Activated CD8-positive, alpha-beta memory T cell treated with anti-CD3 and anti-CD28 coated beads, Interleukin-2, amount 10 ng/mL, durations not matched to agents 7 days and 5 days (primary cell): ENCODE data around the gene HSPA12A. TPM values are rescaled to one million over a fixed set of nuclear protein-coding genes. Genes with fewer than 3 reads are reported as not detected.

Experiments used
- ATAC-seq: fragments of 150-1000 bp; cut with Tn5 transposase; one replicate; pipeline ENCODE4 v1.10.0; 2021; ENCODE audit warnings: moderate library complexity
- CTCF ChIA-PET: fragments of 350-600 bp; sonication (Branson Sonifier 250); formaldehyde crosslinking; loops from one replicate; lab custom pipeline; 2021; ENCODE audit warnings: antibody characterized with exemption; lab: Charles Lee
- DNase-seq: peaks from one replicate; pipeline ENCODE4 v3.0.0-alpha.2; 2020
- H3K27ac Mint-ChIP-seq: one replicate; pipeline ENCODE4 v1.8.0; 2021; ENCODE audit warnings: mild to moderate bottlenecking, mixed read lengths
- H3K27me3 Mint-ChIP-seq: one replicate; pipeline ENCODE4 v1.8.0; 2021; ENCODE audit warnings: mixed read lengths
- H3K36me3 Mint-ChIP-seq: one replicate; pipeline ENCODE4 v1.8.0; 2021; ENCODE audit warnings: mild to moderate bottlenecking, mixed read lengths
- H3K4me1 Mint-ChIP-seq: one replicate; pipeline ENCODE4 v1.8.0; 2021; ENCODE audit warnings: mixed read lengths
- H3K4me3 Mint-ChIP-seq: one replicate; pipeline ENCODE4 v1.8.0; 2021; ENCODE audit warnings: mild to moderate bottlenecking, moderate library complexity, mixed read lengths
- H3K9me3 Mint-ChIP-seq: one replicate; pipeline ENCODE4 v1.8.0; 2022; ENCODE audit warnings: low read depth, mixed read lengths
- total RNA-seq, 2 experiments: library from RNA; stranded (reverse); gene quantifications; one replicate each; pipeline ENCODE4 v1.2.3, GENCODE V29; 2021

The HSPA12A gene
- total RNA-seq, 2 experiments from 2014 or later = not detected

DNA sequence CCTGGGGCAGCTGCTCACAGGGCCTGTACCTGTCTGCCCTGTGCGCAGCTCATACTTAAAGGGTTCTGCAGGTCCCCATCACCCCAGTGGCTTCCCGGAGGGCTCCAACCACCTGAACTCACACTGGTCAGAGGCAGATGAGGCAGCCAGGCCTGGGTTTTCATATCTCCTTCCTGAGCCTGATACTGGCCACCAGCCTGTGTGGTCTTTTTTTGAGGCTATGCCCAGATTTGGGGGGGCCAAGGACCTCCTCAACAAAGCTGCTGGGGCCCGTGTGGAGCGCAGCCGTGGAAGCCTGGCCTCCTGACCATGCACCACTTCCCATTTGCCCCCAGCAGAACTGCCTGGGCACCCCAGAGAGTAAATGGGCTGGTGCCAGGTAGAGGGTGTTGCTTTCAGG lies 95.9 kb downstream of the HSPA12A start:
- DNase-seq (no peak), ATAC-seq (no peak)
- Mint-ChIP-seq H3K9me3 (peaks cover 1% of the 10 kb centered on the region), H3K27ac (no peak overlapping the region), H3K36me3 (no peaks in the 10 kb centered on the region), H3K27me3 (no peaks in the 10 kb centered on the region), H3K4me1 (no peaks in the 10 kb centered on the region), H3K4me3 (no peak overlapping the region)
- CTCF ChIA-PET = no interaction called here

DNA sequence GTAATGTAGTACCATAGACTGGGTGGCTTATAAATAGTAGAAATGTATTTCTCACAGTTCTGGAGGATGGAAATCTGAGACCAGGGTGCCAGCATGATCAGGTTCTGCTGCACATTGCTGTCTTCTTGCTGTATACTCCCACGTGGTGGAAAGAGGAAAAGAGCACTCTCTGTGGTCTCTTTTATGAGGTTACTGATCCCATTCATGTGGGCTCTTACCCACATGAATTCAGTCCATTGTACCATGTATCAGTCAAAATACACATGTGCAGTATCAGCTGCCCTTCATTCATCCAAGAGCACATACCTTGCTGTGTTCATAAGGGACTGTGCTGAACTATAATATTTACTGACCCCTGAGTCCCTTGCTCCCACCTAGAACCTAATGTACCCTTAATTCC lies 104.5 kb downstream of the HSPA12A start:
- Mint-ChIP-seq H3K9me3 (peaks cover 2% of the 10 kb centered on the region), H3K36me3 (no peaks in the 10 kb centered on the region), H3K27ac (no peak overlapping the region), H3K27me3 (no peaks in the 10 kb centered on the region), H3K4me1 (no peaks in the 10 kb centered on the region), H3K4me3 (no peak overlapping the region)
- CTCF ChIA-PET = no interaction called here
- ATAC-seq = no peak
- DNase-seq = no peak

DNA sequence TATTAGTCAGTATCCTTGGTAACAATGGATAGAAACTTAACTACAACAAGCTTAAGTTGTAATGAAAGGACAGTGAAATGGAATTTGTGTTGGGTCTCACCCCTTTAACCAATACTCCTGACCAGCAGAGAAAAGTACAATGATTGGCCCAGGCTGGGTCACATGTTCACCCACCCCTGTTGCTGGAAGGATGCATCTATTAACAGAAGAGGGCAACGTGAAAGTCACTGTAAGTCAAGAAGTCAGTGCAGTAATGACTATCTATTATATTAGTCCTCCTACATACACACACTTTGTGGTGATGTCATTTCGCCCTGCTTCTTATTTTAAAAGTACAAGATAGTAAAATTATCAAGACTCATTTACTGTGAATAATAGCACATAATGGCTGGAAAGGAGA lies 105.4 kb downstream of the HSPA12A start:
- Mint-ChIP-seq H3K4me1 (no peaks in the 10 kb centered on the region), H3K9me3 (peaks cover 2% of the 10 kb centered on the region), H3K4me3 (no peak overlapping the region), H3K27me3 (no peaks in the 10 kb centered on the region), H3K27ac (no peak overlapping the region), H3K36me3 (no peaks in the 10 kb centered on the region)
- no peak for ATAC-seq
- no peak for DNase-seq
- CTCF ChIA-PET = no interaction called here

DNA sequence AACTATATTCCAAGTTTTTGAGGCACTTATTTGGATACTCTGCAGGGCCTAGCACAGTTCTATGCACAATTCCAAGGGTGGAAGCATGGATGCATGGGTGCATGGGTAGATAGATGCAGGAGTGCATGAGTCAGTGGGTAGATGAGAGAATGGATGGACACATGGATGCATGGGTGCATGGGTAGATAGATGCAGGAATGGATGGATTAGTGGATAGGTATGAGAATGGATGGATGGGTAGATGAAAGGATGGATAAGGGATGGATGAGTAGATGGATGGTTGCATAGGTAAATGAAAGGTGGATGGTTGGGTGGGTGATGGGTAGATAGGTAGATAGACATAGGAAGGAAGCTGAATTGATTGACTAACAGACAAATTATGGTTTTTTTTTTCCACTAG lies 106.0 kb downstream of the HSPA12A start:
- no peak for ATAC-seq
- Mint-ChIP-seq H3K27me3 (no peaks in the 10 kb centered on the region), H3K9me3 (peaks cover 2% of the 10 kb centered on the region), H3K27ac (no peak overlapping the region), H3K4me1 (no peaks in the 10 kb centered on the region), H3K4me3 (no peak overlapping the region), H3K36me3 (no peaks in the 10 kb centered on the region)
- CTCF ChIA-PET = no interaction called here
- DNase-seq = no peak

DNA sequence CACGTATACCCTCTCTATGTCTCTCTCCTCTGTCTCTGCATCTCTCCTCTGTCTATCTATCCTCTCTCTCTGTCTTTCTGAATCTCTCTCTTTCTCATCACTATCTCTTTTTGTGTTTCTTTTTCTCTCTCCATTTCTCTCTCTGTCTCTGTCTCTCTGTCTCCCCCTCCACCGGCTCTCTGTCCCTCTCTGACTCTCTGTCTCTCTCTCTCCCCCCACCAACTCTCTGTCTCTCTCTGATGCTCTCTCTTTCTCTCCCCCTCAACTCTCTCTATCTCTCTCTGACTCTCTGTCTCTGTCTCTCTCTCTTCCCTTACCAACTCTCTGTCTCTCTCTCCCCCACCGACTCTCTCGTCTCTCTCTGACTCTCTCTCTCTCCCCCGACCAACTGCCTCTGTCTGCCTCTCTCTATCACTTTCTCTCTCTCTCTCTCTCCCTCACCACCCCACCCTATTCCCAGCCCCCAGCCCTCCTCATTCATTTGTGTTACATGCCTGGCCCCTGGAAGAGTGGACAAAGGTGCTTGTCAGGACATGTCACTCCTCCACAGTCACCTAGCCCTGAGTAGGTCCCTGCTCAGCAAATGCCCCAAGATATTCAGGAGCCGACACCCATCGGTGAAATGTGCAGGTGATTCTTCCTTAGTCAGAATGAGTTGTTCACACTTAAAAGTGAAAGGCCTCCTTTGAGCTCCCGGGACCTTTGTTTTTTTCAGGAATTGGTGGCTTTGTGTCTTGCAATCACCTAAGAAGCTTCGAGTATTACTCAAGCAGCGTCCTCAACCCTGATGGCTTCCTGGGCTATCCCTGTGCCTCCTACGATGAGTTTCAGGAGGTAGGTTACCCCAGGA lies 108.0 kb downstream of the HSPA12A start:
- no peaks in the 10 kb centered on the region for H3K27me3 Mint-ChIP-seq

DNA sequence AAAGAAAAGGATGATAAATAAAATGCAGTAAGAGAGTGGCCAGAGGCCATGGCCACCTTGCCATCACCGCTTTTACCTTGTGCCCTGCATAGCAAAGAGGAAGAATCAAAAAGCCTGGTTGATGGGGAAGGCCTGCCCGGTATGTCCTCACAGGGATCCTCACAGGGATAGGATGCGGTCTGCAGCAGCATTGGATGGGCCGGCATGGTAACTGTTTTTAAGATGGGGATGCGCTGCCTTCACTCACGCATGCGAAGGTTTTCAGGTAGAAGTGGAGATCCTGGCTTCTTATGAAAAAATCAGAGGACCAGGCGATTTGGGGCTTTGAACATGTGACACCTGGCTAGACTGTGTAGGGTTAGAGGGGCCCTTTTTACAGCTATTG lies 109.2 kb downstream of the HSPA12A start:
- CTCF ChIA-PET = no interaction called here
- H3K4me3 Mint-ChIP-seq = no peak overlapping the region

More for the DNA sequence above, 108.0 kb downstream of the HSPA12A start:
- Mint-ChIP-seq H3K27ac (no peak overlapping the region), H3K36me3 (no peaks in the 10 kb centered on the region), H3K4me3 (no peak overlapping the region), H3K4me1 (no peaks in the 10 kb centered on the region), H3K9me3 (no peaks in the 10 kb centered on the region)
- DNase-seq (no peak), ATAC-seq (no peak)
- CTCF ChIA-PET = no interaction called here

DNA sequence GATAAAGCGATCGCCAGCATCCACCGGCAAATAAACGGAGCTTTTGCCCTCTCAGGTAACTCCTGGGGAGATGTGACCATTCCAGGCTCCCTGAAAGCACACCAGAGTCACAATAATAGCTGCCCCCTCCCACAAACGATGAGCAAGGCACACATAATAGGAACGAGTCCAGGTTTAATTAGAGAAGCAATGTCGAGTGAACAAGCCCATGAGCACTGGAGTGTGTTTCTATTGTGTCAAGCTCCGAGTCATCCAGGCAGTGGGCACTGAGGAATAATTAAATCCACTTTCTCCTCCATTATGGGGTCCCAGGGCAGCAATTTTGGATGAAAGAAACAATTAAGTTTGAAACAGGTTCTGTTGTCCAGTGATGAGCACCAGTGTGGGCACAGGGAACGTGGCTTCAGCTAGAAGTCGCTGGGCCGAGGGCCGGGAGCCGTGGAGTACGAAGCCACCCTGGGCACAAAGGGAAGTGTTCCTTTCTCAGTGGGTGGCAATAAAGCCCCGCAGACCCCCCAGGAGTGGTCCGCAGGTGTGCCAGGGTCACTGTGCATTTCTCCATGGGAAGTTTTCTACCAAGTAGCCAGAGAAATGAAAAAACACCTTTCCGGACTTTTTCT lies 109.7 kb downstream of the HSPA12A start:
- CTCF ChIA-PET = no interaction called here
- Mint-ChIP-seq H3K36me3 (no peaks in the 10 kb centered on the region), H3K9me3 (no peaks in the 10 kb centered on the region), H3K4me3 (no peak overlapping the region), H3K27me3 (no peaks in the 10 kb centered on the region), H3K27ac (no peak overlapping the region), H3K4me1 (no peaks in the 10 kb centered on the region)
- ATAC-seq = no peak
- DNase-seq = no peak

More for the DNA sequence above, 109.2 kb downstream of the HSPA12A start:
- DNase-seq (no peak), ATAC-seq (no peak)
- Mint-ChIP-seq H3K9me3 (no peaks in the 10 kb centered on the region), H3K27me3 (no peaks in the 10 kb centered on the region), H3K4me1 (no peaks in the 10 kb centered on the region), H3K27ac (no peak overlapping the region), H3K36me3 (no peaks in the 10 kb centered on the region)

DNA sequence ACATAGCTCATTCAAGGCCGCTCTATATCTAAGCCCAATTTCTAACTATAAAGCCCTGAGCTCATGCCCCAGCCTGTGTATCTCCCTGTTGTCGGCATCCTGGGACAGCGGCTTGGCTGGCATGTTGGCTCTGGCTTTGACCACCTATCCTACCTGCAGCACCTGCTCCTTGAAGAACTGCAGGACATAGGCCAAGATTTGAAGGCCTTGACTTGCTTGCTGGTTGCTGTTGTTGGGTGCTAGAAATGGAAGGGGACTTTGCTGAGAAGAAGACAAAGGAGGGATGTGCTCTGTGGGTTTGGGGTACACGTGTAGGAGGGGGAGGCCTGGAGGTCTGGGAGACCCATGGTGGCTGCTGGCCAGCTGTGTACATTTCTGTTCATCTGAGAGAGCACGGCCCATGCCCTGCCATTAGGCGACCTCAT lies 110.5 kb downstream of the HSPA12A start:
- CTCF ChIA-PET = no interaction called here
- no peaks in the 10 kb centered on the region for H3K36me3 Mint-ChIP-seq
- ATAC-seq = no peak
- H3K4me3 Mint-ChIP-seq = no peak overlapping the region
- H3K27me3 Mint-ChIP-seq = no peaks in the 10 kb centered on the region
- no peak for DNase-seq
- no peak overlapping the region for H3K27ac Mint-ChIP-seq
- no peaks in the 10 kb centered on the region for H3K4me1 Mint-ChIP-seq
- no peaks in the 10 kb centered on the region for H3K9me3 Mint-ChIP-seq

DNA sequence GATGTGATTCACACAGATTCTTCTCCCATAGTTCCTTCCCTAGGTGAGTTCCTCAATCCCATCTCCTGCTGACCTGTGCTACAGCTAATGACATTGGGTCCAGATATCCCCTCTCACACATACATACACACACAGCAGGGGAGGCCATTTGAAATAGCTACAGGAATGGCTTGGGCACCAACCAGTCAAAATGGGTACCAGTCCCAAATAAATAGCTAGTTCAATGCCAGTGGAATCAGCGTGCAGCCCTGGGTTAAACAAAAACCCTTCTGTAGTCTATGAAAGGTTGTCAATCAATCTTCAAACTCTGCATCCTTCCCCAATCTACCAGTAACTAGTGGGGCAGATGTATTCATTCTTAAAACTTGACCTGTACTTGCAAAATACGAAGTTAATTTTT lies 112.3 kb downstream of the HSPA12A start:
- DNase-seq = no peak
- Mint-ChIP-seq H3K4me3 (no peak overlapping the region), H3K4me1 (no peaks in the 10 kb centered on the region), H3K36me3 (no peaks in the 10 kb centered on the region), H3K27ac (no peak overlapping the region), H3K9me3 (no peaks in the 10 kb centered on the region), H3K27me3 (peaks cover 3% of the 10 kb centered on the region)
- no peak for ATAC-seq
- CTCF ChIA-PET = no interaction called here

DNA sequence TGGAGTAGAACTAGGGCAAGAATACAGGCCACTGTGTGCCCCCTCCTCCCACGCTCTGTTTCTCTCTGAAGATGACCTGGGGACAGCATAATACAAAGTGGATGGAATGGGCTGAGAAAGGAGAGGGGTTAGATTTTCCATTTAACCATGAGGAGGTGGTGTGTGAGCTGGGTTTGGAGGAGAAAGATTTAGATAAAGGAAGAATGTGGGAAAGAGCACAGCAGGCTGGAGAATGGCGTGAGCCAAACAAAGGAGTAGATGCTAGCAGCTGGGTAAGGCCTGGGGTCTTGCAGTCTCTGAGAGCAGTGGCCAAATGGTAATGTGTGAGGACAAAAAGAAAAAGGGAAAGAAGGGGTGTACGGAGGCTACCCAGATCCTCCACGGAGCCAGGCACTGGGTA lies 113.0 kb downstream of the HSPA12A start:
- CTCF ChIA-PET = no interaction called here
- H3K4me1 Mint-ChIP-seq = no peaks in the 10 kb centered on the region
- H3K27ac Mint-ChIP-seq = no peak overlapping the region

DNA sequence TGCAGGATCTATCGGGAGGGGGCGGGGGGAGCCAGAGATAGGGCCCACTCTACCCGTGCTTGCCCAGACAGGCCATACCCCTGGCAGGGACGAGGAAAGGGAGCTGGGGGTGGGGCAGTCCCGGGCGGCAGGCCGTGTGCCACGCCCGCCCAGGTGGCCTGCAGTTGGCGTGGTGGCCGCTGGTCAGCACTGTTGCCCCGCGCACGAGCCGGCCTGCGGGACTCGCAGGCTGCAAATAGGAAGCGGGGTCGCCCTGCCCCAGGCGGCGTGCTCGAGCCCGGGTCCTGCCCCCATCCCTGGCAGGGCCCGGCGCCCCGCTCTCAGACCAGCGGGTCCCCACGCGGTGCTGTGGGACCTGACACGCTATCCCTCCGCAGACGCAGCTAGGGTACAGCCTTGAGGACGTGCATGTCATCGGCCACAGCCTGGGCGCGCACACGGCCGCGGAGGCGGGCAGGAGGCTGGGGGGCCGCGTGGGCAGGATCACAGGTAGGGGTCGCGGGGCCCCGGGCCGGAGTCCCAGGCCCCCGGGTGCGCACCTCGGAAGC lies 114.9 kb downstream of the HSPA12A start:
- H3K36me3 Mint-ChIP-seq = no peaks in the 10 kb centered on the region
- DNase-seq (no peak), ATAC-seq (no peak)
- H3K4me3 Mint-ChIP-seq = no peak overlapping the region
- no peak overlapping the region for H3K27ac Mint-ChIP-seq
- no peaks in the 10 kb centered on the region for H3K4me1 Mint-ChIP-seq
- no peaks in the 10 kb centered on the region for H3K9me3 Mint-ChIP-seq
- peaks cover 3% of the 10 kb centered on the region for H3K27me3 Mint-ChIP-seq
- CTCF ChIA-PET = interaction anchor here (0.9 kb wide), 1 partner anchor 161 kb away, joined by 3 read pairs; no protein-coding TSS in a partner anchor

More for the DNA sequence above, 113.0 kb downstream of the HSPA12A start:
- ATAC-seq (no peak), DNase-seq (no peak)
- H3K4me3 Mint-ChIP-seq = no peak overlapping the region
- no peaks in the 10 kb centered on the region for H3K9me3 Mint-ChIP-seq
- no peaks in the 10 kb centered on the region for H3K36me3 Mint-ChIP-seq
- peaks cover 3% of the 10 kb centered on the region for H3K27me3 Mint-ChIP-seq

DNA sequence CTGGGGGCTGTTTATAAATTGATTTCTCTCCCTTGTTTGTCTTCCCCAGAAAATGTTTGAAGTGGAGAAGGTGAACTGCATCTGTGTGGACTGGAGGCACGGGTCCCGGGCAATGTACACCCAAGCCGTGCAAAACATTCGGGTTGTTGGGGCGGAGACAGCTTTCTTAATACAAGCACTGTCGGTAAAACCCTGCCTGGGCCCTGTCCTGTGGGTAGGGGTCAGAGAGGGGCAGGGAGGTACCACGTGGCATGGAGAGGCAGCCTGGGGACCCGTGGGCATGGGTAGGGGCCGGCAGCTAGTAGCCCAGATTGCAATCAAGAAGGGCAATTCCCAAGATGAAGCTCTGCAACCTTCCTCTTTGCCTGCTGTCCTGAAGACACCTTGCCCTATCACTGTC lies 115.6 kb downstream of the HSPA12A start:
- Mint-ChIP-seq H3K27ac (no peak overlapping the region), H3K4me1 (no peaks in the 10 kb centered on the region), H3K27me3 (peaks cover 3% of the 10 kb centered on the region), H3K36me3 (no peaks in the 10 kb centered on the region), H3K9me3 (no peaks in the 10 kb centered on the region), H3K4me3 (no peak overlapping the region)
- CTCF ChIA-PET = no interaction called here
- no peak for ATAC-seq
- no peak for DNase-seq

DNA sequence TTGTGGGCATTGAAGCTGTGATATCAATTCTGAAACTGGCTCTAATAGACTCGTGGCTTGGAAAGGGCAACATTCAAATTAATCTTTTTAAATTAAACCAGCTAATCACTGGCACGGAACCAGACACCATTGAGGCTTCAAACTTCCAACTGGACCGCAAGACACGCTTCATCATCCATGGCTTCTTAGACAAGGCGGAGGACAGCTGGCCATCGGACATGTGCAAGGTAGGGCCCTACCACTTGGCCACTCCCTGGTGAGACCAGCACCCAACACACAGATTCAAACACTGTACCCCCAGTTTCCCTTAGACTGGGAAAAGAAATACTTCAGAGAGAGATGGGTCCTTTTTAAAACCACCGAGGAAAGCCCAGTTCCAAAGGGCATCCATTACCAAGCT lies 116.5 kb downstream of the HSPA12A start:
- ATAC-seq = no peak
- Mint-ChIP-seq H3K9me3 (no peaks in the 10 kb centered on the region), H3K36me3 (no peaks in the 10 kb centered on the region), H3K27me3 (peaks cover 3% of the 10 kb centered on the region), H3K4me3 (no peak overlapping the region), H3K4me1 (no peaks in the 10 kb centered on the region), H3K27ac (no peak overlapping the region)
- CTCF ChIA-PET = no interaction called here
- no peak for DNase-seq
